Left ventricle myocardium inferior (tissue), 1 donor: ENCODE measurements around the gene SNRPD1. TPM values are rescaled to one million over a fixed set of nuclear protein-coding genes. Genes with fewer than 3 reads are reported as not detected.

Experiments
- DNase-seq: peaks from one replicate; pipeline ENCODE4 v3.0.0-alpha.2; 2020
- H3K27ac ChIP-seq: fragments of 200-600 bp; replicated peaks from 2 replicates; pipeline ENCODE4 v1.8.0; 2021
- H3K27me3 ChIP-seq: fragments of 200-600 bp; 2 replicates; pipeline ENCODE4 v1.8.0; 2021; ENCODE audit warnings: low read depth
- H3K36me3 ChIP-seq: fragments of 200-600 bp; 2 replicates; pipeline ENCODE4 v1.8.0; 2021
- H3K4me1 ChIP-seq: fragments of 200-600 bp; 2 replicates; pipeline ENCODE4 v1.8.0; 2021
- H3K4me3 ChIP-seq: fragments of 200-600 bp; 2 replicates; pipeline ENCODE4 v1.8.0; 2021; ENCODE audit warnings: mild to moderate bottlenecking, moderate library complexity
- H3K9me3 ChIP-seq: fragments of 200-600 bp; replicated peaks from 2 replicates; pipeline ENCODE4 v1.8.0; 2021
- intact Hi-C: fragments of 100-400 bp; cut with micrococcal nuclease; formaldehyde crosslinking; loops from one replicate; pipeline ENCODE4 v1.11.0; 2022
- total RNA-seq: library from RNA; stranded (reverse); fragmentation: NEBNext Ultra II Directional; extraction: Animal tissue kit (Norgen Biotek cat#: 25700); gene quantifications from one replicate; pipeline ENCODE4 v1.2.1, GENCODE V29; 2021
- TF ChIP-seq, protein P1 (sequence below): fragments of 200-600 bp; IDR thresholded peaks from 2 replicates; pipeline ENCODE4 v1.8.0; 2021; ENCODE audit warnings: antibody characterized with exemption, mild to moderate bottlenecking, borderline replicate concordance
- donor health status: DM: no; HTN: yes; CAD: no; lungs with severe emphysema.

Gene SNRPD1
- total RNA-seq, 1 donor from 2014 or later = 23.9 TPM

DNA sequence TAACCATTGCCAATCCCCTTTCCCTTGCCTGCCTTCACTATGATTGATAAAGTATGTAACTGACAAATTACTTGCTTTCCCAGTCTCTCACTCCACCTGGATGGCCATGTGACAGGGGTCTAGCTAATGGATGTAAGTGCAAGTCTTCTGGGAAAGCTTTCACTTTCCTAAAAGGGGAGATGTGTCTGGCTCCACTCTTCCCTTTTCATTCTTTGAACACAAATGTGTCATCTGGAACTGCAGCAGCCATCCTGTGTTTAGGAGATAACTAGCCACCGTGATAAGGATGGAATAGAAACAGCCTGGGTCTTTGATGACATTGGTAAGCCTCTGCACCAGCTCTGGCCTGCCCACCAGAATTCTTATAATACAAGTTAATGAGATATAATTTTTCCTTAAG lies 38.2 kb downstream of the SNRPD1 start:
- Histone ChIP-seq H3K27me3 (no peaks in the 10 kb centered on the region), H3K4me3 (no peak overlapping the region), H3K4me1 (no peaks in the 10 kb centered on the region), H3K27ac (no peak overlapping the region), H3K9me3 (no peaks in the 10 kb centered on the region), H3K36me3 (no peaks in the 10 kb centered on the region)
- DNase-seq = no peak
- TF ChIP-seq, protein P1, sequence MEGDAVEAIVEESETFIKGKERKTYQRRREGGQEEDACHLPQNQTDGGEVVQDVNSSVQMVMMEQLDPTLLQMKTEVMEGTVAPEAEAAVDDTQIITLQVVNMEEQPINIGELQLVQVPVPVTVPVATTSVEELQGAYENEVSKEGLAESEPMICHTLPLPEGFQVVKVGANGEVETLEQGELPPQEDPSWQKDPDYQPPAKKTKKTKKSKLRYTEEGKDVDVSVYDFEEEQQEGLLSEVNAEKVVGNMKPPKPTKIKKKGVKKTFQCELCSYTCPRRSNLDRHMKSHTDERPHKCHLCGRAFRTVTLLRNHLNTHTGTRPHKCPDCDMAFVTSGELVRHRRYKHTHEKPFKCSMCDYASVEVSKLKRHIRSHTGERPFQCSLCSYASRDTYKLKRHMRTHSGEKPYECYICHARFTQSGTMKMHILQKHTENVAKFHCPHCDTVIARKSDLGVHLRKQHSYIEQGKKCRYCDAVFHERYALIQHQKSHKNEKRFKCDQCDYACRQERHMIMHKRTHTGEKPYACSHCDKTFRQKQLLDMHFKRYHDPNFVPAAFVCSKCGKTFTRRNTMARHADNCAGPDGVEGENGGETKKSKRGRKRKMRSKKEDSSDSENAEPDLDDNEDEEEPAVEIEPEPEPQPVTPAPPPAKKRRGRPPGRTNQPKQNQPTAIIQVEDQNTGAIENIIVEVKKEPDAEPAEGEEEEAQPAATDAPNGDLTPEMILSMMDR = no peak
- intact Hi-C loops = no loop called here

GRCh38 chr18:21652073-21652472 lies 40.0 kb downstream of the SNRPD1 start:
- no peaks in the 10 kb centered on the region for H3K4me1 ChIP-seq
- DNase-seq = no peak
- TF ChIP-seq, protein P1 = no peak
- no peak overlapping the region for H3K27ac ChIP-seq
- H3K9me3 ChIP-seq = no peaks in the 10 kb centered on the region
- peaks cover 11% of the 10 kb centered on the region for H3K36me3 ChIP-seq
- no peaks in the 10 kb centered on the region for H3K27me3 ChIP-seq
- intact Hi-C loops = no loop called here
- no peak overlapping the region for H3K4me3 ChIP-seq

DNA sequence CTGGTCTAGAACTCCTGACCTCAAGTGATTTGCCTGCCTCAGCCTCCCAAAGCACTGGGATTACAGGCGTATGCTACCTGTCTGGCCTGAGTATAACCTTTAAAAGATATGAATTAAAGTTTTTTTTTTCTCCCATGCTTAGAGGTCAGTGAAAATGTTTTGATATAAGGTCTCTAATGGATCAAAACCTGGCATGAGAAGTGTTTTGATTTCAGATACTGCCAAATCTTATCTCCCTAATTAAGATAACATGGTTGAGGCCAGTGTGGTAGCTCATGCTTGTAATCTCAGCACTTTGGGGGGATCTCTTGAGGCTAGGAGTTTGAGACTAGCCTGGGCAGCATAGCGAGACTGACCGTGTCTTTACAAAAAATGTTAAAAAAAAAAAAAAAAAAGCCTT lies 41.2 kb downstream of the SNRPD1 start:
- H3K27me3 ChIP-seq = no peaks in the 10 kb centered on the region
- intact Hi-C loops = no loop called here
- H3K9me3 ChIP-seq = no peaks in the 10 kb centered on the region
- no peak overlapping the region for H3K27ac ChIP-seq
- H3K4me1 ChIP-seq = no peaks in the 10 kb centered on the region
- no peak overlapping the region for H3K4me3 ChIP-seq
- peaks cover 23% of the 10 kb centered on the region for H3K36me3 ChIP-seq
- DNase-seq = no peak
- TF ChIP-seq, protein P1 = no peak

- TF ChIP-seq, protein P1 = no peak
- intact Hi-C loops = no loop called here
- no peaks in the 10 kb centered on the region for H3K4me1 ChIP-seq
Measured at GRCh38 chr18:21656402-21656801, 44.3 kb downstream of the SNRPD1 start.

GRCh38 chr18:21660078-21660477 lies 48.0 kb downstream of the SNRPD1 start:
- H3K27me3 ChIP-seq = no peaks in the 10 kb centered on the region
- intact Hi-C loops = no loop called here
- peaks cover 23% of the 10 kb centered on the region for H3K36me3 ChIP-seq
- no peaks in the 10 kb centered on the region for H3K9me3 ChIP-seq
- no peak for DNase-seq
- H3K4me1 ChIP-seq = no peaks in the 10 kb centered on the region
- no peak overlapping the region for H3K27ac ChIP-seq
- H3K4me3 ChIP-seq = no peak overlapping the region
- TF ChIP-seq, protein P1 = no peak

More at GRCh38 chr18:21656402-21656801, 44.3 kb downstream of the SNRPD1 start:
- no peak overlapping the region for H3K27ac ChIP-seq
- no peak for DNase-seq
- no peaks in the 10 kb centered on the region for H3K27me3 ChIP-seq
- H3K9me3 ChIP-seq = no peaks in the 10 kb centered on the region
- no peak overlapping the region for H3K4me3 ChIP-seq
- H3K36me3 ChIP-seq = peaks cover 23% of the 10 kb centered on the region

- TF ChIP-seq, protein P1 = no peak
- Histone ChIP-seq H3K27ac (no peak overlapping the region), H3K4me3 (no peak overlapping the region), H3K4me1 (no peaks in the 10 kb centered on the region), H3K36me3 (peaks cover 6% of the 10 kb centered on the region), H3K9me3 (no peaks in the 10 kb centered on the region), H3K27me3 (no peaks in the 10 kb centered on the region)
- no peak for DNase-seq
- intact Hi-C loops = no loop called here
Measured at GRCh38 chr18:21662581-21662980, 50.5 kb downstream of the SNRPD1 start.
